HG03280 (cell line): ENCODE data around the gene BEGAIN.

Experiments
- ATAC-seq: cut with Tn5 transposase; IDR thresholded peaks from one replicate; pipeline ENCODE4 v1.9.1; 2021; ENCODE audit warnings: mild to moderate bottlenecking, moderate library complexity; ENCODE audit not compliant: unreplicated experiment

The BEGAIN gene

DNA sequence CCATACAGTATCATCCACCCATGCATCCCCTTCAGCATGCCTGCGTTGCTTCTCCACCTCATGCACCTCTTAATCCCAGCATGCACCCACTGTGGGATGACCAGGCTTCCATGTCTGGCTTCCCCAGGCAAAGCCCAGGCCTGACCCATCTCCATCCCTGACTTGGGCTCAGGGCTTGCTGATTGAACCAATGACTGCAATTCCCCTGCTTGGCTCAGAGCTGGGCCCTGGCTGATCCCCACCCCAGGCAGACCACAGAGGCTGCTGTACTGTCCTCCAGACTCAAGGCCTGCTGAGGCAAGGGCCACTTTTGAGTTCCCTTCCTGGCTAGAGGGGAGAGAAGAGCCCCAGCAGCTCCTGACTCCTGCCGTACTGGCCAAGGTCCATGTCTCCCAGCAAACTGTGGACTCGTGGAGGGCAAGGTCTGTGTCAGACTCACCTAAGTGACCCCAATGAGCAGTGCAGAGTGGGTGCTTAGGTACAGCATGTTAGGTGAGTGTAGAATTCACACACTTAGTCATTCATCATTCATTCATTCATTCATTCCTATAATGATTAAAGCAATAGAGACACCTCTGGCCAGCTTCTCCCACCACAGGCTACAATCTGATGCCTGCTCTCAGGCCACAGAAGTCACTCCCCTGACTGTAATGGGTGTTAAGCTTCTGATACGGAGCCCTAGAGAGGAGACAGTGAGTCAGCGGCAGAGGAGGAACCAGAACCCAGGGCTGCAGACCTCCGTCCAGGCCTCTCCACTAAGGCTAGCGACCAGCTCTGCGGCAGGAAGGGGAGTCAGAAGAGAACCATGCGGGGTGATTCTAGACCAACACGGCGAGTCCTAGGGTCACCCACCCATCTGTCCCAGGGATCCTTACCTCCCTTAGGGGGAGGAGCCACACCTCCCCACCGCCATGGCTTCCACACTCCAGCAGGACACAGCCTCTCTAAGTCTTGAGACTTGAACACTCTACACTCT is 2.9 kb downstream of the BEGAIN start:
- no peak for ATAC-seq

DNA sequence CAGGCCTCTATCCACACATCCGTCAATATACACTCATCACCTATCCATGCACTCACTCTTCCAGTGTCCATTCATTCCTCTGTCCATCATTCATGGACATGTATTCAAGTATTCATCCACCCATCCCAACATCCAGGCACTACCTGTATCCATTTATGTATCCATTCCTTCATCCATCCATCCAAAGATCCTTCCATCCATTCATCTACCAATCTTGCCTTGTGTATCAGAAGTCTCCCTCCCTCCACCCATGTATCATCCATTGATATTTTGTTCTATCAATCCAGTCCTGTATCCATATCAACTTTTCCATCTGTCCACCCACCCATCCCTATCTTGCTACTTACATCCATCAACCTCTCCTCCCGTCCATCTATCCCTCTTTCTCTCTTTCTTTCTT is 4.0 kb downstream of the BEGAIN start:
- ATAC-seq, result no peak

DNA sequence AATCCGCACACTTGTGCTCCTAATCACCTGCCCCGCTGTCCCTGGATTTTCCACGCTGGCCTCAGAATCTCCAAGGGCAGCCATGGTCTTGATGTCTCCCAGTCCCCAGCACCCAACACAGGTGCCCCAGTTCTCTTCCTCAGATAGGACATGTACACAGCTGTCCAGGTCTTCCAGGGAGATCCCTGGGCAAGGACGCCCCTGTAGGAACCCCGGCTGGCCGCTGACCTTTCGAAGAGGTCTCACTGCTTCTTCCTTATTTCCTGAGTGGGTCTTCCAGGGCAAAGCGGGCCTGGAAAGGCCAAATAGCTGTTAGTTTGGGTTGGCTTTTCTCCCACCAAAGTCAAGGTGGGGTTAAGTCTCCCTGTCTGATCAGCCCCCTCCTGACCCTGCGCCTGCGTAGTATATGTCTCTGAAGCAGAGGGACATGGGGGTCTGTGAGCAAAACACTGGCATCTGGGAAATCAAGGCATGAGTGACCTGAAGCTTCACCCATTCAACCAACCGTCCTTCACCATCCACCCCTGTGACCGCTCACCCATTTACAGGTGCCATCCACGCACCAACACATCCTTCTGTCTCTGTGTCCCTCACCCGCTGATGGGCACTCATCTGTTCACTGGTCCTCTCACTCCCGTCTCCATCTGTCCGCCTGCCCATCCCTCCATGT is 4.6 kb downstream of the BEGAIN start:
- no peak for ATAC-seq

DNA sequence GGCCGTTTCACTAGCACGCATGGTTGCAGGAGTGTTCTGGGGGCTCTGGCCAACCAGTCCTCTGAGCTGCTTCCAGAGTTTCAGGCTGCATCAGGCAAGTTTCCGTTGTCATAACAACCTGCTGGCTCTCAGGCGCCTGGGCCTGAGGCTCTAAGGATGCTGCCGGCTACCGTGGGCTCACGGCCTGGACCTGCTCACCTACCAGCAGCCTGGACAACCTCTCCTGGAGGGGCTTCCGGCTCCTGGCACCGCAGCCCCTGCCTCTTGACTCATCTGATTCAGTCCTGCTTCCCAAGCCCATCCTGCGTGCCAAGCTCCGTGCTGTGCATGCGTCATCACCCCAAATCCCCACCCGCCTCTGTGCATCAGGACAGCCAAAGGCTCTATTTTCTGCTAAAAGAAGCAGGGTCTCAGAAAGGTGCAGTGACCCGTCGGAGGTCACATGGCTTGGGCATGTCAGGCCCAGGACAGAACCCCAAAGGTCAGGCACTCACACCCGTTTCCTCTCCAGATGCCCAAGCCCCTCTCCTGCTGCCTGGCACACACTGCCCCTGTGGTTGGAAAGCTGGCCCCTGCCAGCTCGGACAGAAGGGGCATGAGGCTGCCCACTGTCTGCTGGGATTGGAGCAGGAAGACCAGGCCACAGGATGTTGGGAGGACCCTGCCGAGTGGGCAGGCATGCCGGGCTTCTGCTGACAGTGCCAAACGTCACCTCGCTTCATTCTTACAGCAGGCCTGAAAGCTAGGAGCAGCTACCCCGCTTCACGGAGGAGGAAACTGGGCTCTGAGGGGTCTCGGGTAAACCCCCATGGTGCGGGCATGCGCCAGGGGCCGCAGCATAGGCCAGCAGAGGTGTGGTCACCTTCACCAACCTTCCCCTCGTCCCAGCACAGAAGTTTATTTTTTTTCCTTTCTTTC is 5.7 kb downstream of the BEGAIN start:
- no peak for ATAC-seq

DNA sequence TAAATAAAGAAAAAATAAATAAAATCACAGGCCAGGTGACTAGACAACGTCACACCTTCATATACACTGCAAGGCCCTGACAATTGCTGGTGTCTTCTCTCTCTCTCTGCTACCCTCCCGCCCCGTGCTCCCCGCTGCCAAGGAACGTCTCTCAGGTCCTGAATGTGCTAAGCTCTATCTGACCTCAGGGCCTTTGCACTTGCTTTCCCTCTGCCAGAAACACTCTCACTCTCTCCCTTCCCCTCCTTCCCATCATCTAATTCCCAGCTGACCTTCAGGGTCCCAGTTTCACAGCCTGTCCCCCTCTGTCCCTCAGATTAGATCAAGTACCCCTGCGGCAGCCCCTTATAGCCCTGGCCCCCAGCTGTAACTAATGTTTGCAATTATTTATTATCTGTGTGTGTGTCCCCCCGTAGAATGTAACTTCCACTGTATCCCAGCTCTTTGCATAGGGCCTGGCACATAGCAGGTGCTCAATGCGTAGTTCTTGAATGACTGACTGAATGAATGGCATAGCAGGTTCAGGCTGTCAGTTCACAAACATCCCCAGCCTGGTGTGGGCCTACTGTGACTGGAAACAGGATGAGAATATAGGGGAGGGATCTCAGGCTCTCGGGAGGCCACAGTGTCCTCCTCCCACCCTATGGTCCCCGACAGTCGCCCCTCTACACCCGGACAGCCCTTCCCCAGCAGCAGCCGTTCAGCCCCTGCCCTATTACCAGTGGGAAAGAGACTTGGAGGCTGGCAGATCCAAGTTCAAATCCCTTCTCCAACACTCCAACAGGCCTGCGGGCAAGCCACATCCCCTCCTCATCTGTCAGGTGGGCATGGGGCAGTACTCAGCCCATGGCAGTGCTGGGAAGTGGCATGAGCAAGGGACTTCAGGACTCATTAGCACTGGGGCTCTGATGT is 6.6 kb downstream of the BEGAIN start:
- ATAC-seq, result no peak

DNA sequence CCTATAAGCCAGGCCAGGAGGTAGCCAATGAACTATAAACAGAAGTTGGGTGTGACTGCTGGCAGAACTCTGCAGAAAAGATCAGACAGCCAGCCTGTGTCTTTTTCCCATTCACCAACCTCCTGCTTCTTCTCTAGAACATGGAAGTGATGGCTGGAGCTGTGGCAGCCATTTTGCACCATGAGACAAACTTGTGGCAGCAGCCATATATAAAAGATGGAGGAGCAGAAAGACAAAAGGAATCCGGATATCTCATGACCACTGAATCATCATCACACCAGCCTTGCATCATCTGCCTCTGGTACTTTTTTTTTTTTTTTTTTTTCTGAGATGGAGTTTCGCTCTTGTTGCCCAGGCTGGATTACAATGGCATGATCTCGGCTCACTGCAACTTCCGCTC is 8.7 kb downstream of the BEGAIN start:
- ATAC-seq, result no peak

DNA sequence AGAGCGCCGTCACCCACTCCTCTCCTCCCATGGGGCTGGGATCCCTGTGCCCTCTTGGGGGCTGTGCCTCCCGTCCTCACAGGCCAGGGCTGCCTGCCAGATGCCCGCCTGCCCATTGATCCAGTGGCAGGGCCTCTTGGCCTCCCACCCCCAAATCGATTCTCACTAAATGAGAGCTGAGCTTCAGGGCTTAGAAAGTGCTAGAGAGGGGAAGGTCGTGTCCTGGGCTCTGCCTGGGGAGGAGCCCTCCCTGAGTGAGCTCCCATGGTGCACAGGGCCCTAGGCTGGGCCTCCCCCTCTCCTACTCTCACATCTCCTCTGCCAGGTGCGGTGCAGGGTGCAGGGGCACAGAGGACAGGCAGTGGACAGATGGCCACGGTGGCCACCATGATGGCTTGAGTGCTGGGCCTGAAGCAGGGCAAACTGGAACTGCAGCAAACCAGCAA is 9.2 kb downstream of the BEGAIN start:
- ATAC-seq, result no peak

DNA sequence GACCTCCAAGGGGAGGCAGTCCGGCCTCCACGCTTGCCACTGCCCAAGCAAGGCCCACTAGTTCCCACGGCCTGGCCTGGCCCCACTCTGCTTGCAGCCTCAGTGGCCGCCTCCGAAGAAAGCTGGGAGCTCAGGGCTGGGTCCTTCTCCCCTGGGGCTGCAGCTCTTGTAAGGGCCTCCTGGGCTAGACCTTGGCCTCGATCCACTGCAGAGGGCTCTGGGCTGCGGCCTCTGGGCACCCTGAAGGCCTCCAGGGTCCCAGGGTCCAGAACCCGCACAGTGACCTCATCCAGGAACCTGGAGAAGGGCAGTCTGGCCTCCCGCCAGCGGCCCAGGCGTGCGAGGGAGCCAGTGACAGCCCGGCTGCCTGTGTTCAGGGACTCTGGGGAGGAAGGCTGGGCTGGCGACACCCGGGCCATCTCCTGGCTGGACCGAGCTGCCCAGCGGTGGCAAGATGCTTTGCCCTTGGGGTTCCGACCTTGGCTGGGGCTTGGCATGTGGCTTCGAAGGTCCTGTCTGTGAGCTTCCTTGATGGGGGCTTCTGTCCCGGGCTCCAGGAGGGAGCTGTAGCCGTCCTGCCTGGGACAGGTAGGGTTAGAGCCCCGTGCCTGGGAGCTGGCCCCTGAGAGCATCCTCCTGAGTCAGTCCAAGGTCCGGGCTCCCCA is 9.8 kb downstream of the BEGAIN start:
- ATAC-seq, result no peak

DNA sequence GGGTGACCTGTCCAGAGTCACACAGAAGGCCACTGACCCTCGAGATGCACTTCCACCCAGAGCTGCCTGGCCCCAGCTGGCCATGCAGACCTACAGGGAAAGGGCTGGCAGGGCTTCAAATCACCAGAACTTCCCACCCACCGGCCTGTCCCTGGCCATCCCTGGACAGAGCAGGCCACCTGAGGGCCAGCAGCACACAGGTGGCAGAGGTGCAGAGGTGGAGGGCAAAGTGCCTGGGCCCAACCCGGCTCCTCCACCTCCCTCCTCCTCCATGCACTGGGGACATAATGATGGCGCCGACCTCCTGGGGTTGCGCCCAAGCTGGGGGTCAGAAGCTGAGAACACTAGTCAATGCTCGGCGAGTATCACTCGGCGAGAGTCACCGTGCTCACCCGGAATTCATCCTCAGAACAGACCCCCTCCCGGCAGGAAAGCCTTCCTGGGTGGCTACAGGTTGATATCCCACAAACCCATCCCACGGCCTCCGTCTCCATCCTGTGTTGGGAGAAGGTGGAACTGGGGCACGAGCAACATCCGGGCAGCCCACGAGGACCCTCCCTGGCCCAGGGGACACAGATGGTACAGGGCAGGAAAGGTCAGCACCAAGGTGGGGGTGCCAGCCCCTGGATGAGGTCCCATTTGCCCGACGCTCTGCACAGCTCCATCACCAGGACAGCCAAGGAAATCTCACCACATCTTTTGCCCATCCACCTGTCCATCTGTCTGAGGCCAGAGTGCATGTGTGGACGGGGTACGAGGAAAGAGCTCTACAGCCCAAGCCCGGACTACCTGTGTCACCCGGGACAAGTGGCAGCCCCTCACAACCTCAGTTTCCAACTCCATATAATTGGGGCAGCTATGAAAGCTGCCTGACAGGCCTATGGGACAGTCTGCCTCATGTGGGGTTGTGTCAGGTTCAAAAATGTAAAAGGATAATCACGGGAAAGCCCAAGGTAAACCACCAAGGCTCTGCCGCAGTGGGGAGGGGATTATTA is 10.8 kb downstream of the BEGAIN start:
- no peak for ATAC-seq

DNA sequence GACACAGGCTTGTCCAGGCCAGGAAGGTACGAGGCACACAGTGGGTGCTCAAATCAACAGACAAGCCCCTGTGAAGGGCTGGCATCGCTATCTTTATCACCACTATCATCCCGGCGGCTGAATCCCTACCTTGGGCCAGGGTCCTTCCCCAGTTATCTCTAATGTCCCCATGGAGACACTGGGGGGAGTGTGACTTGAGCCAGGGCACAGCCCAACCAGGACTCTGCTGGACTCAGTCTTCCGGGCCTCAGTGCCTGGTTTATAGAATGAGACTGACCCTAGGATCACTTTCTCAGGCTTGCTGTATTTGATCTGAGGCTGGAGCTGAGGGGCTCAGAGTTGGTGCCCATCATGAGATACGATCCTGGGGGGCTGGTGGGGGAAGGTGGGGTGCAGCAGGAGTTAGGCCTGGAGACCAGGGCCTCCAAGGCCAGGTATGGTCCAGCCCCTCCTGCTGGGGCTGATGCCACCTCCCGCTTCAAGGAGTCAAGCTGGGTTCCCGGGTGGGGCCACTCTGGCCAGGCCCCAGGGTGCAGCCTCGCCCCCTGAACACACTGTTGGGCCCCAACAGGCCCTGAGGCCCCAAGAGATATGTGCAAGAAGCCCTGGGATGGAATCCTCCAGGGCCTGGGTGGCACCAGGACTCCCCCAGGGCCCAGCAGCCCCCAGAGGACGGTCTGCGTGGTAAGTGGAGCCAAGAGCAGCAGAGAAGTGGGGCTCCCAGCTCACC is 11.8 kb downstream of the BEGAIN start:
- ATAC-seq, result no peak

DNA sequence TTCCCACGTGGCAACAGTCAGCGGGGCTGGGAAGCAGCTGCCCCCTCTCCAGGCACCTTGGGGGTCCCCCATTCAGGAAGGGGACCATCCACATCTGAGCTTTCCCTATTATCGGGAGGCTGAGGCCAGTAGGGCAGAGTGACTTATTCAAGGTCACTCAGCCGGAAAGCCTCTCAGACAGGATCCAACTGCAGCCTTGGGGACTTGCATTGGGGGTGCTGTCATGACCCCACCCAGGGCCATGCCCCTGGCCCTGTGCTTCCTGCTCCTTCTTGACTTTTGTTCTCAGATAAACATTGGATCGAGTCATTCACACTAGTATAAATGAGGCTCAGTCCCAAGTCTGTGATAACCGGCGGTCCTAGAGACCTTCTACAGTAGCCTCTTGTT is 12.6 kb downstream of the BEGAIN start:
- no peak for ATAC-seq

DNA sequence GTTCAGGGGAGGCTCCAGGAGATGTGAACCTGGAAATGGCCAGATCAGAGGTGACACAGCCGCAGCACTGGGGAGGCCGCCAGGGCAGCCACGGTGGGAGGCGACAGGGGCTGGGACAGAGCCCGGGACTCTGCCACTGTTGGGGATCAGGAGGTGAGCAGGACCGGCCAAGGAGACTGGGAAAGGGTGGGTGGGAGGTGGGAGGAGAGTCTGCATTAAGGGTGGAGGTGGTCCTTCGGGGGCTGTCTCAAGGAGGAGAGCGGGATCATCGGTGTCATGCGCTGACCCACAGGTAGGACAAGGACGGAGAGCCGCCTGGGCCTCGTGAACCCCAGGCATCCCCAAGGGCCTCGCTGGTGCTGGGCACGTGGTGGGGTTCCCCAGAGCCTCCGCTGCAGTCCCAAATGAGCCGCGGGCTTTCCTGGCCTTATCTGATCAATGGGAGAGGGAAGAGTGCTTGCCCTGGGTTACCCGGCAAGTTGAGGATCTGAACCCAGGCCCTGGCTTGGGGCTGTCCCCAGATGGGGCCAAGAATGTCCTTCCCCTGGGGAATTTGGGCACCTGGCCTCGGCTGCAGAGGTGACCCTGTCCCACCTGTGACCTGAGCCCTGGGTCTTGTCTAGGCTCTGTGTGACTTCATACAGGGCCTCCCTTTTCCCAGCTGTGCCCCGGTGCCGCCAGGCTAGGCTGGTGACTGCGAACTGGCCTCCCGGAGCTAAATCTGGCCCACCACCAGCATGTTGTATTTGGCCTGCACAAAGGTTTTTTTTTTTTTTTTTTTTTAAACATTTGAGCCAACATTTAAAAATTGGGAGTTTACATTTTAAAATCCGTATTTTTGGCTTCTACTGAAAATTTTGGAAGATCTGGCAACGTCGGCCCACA is 13.2 kb downstream of the BEGAIN start:
- ATAC-seq, result no peak

DNA sequence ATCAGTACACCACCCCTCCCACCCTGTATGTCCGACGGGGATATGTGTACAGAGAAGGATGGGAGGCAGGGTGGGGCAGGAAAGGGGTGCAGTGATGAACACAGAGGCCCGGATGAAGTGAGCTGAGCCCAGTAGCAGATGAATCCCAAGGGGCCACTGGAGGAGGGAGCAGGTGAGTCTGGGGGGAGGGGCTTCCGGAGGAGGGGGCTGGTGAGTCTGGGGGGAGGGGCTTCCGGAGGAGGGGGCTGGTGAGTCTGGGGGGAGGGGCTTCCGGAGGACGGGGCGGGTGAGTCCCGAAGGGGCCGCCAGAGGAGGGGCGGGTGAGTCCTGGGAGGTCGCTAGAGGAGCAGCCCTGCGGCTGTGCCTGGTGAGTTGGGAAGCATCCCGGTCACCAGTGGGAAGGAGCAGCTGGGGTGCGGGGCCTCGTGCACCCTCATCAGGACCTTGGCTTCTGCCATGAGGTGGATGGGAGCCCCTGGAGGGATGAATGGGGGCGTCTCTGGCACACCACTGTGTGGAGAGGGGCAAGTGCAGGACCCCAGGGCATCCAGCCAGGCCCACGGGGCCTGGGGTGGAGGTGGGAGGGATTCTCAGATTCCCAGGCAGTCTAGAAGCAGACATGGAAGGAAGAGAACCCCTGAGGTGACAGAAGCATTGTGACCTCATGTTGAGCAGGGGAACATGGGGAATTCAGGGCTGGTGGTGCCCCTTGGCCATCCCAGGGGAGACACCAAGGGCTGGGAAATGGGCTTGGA is 14.0 kb downstream of the BEGAIN start:
- ATAC-seq, result no peak

DNA sequence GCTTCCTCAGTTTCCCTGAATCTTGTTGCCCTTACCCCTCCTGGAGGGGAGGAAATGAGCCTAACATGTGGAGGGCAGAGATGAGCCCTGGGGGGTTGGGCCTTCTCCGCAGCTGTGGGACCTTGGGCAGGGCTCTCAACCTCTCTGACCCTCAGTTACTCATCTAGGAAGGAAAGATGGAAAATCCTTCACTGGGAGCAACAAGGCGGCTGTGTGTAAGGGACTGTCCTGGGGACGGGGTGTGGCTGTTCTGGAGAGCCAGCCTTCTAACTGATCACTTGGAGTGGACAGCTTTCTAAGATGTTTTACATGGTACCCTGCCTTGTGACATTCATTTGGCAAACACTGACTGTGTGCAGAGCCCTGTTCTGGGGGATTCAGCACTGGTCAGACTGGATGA is 14.7 kb downstream of the BEGAIN start:
- ATAC-seq, result no peak

DNA sequence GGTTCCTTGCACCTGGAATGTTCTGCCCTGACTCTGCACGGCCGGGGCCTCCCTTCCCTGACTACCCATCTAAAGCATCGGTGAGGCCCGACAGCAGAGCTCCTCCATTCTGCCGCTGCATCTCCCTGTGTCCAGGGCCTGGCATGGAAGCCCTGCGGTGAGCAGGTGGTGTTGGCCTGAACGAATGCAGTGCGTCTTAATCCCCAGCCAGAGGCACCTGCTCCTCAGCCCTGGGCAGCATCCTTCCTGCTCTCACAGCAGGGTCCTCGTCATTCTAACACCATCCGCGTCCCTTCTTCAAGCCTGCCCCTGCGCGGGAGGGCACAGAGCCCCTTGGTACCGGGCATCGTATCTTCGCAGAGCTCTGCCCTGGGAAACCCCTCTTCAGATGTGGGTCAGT is 15.4 kb downstream of the BEGAIN start:
- no peak for ATAC-seq
